ENCODE data around the gene HOXC4. TPM values are rescaled to one million over a fixed set of nuclear protein-coding genes. Genes with fewer than 3 reads are reported as not detected.

HOXC4 gene
- total RNA-seq, 1 donor from 2014 or later = 1.3 TPM

- Histone ChIP-seq H3K4me3 (ENCODE audit: low read depth, low read length) (no peak overlapping the region), H3K27me3 (ENCODE audit: control insufficient read depth, insufficient read depth, low read length) (peaks cover 14% of the 10 kb centered on the region), H3K36me3 (ENCODE audit: control insufficient read depth, insufficient read depth, low read length) (no peaks in the 10 kb centered on the region)
- no peak for TF ChIP-seq CTCF (IDR thresholded peaks at IDR 0.05; ENCODE audit: insufficient read depth, low read length, poor library complexity, severe bottlenecking)
- DNase-seq (ENCODE audit: low read depth) = no peak
These were observed 29.5 kb upstream of the HOXC4 start for GRCh38 chr12:54024127-54024526.

- no peak for TF ChIP-seq CTCF (IDR thresholded peaks at IDR 0.05; ENCODE audit: insufficient read depth, low read length, poor library complexity, severe bottlenecking)
- Histone ChIP-seq H3K36me3 (ENCODE audit: control insufficient read depth, insufficient read depth, low read length) (no peaks in the 10 kb centered on the region), H3K27me3 (ENCODE audit: control insufficient read depth, insufficient read depth, low read length) (peaks cover 16% of the 10 kb centered on the region), H3K4me3 (ENCODE audit: low read depth, low read length) (no peak overlapping the region)
- DNase-seq (ENCODE audit: low read depth) = no peak
These were observed 28.9 kb upstream of the HOXC4 start for GRCh38 chr12:54024581-54025305.

- H3K36me3 ChIP-seq (ENCODE audit: control insufficient read depth, insufficient read depth, low read length) = no peaks in the 10 kb centered on the region
- no peak for TF ChIP-seq CTCF (IDR thresholded peaks at IDR 0.05; ENCODE audit: insufficient read depth, low read length, poor library complexity, severe bottlenecking)
- no peak for DNase-seq (ENCODE audit: low read depth)
- no peak overlapping the region for H3K4me3 ChIP-seq (ENCODE audit: low read depth, low read length)
- H3K27me3 ChIP-seq (ENCODE audit: control insufficient read depth, insufficient read depth, low read length) = peaks cover 18% of the 10 kb centered on the region
These were observed 27.9 kb upstream of the HOXC4 start for GRCh38 chr12:54025499-54026405.

- DNase-seq (ENCODE audit: low read depth) = no peak
- peaks cover 19% of the 10 kb centered on the region for H3K27me3 ChIP-seq (ENCODE audit: control insufficient read depth, insufficient read depth, low read length)
- TF ChIP-seq CTCF (IDR thresholded peaks at IDR 0.05; ENCODE audit: insufficient read depth, low read length, poor library complexity, severe bottlenecking) = no peak
- H3K36me3 ChIP-seq (ENCODE audit: control insufficient read depth, insufficient read depth, low read length) = no peaks in the 10 kb centered on the region
- H3K4me3 ChIP-seq (ENCODE audit: low read depth, low read length) = no peak overlapping the region
These were observed 26.8 kb upstream of the HOXC4 start for GRCh38 chr12:54026640-54027441.

GRCh38 chr12:54027442-54027786 is 26.2 kb upstream of the HOXC4 start:
- DNase-seq (ENCODE audit: low read depth) = no peak
- no peaks in the 10 kb centered on the region for H3K36me3 ChIP-seq (ENCODE audit: control insufficient read depth, insufficient read depth, low read length)
- peaks cover 20% of the 10 kb centered on the region for H3K27me3 ChIP-seq (ENCODE audit: control insufficient read depth, insufficient read depth, low read length)
- no peak overlapping the region for H3K4me3 ChIP-seq (ENCODE audit: low read depth, low read length)
- no peak for TF ChIP-seq CTCF (IDR thresholded peaks at IDR 0.05; ENCODE audit: insufficient read depth, low read length, poor library complexity, severe bottlenecking)
